Measurements from ENCODE around the gene SENP3. TPM values are rescaled to one million over a fixed set of nuclear protein-coding genes. Genes with fewer than 3 reads are reported as not detected.

The SENP3 gene
- total RNA-seq, 1 donor from 2014 or later: 55.8 TPM

DNA sequence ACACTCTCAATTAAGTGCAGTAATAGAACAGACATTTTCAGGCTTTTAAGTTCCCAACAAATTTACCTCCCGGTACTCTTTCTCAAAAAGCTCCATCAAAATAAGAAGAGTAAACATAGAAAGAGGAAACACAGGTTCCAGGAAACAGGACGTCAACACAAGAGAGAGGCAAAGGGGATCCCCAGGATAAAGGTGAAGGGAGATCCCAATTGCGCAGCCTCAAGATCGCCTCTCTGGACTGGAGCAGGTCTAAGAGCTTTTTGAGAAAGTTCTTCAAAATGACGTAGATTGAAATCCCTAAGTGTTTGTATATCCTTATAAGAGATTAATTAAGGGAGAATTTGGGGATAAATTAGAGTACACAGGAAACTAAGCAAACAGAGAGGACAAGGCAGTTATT lies 56.9 kb downstream of the SENP3 start:
- Mint-ChIP-seq H3K4me3 (no peak overlapping the region), H3K4me1 (peaks cover 7% of the 10 kb centered on the region), H3K27ac (no peak overlapping the region), H3K27me3 (no peaks in the 10 kb centered on the region), H3K9me3 (no peaks in the 10 kb centered on the region), H3K36me3 (ENCODE audit: low read depth) (no peaks in the 10 kb centered on the region)
- POLR2A ChIA-PET: interaction anchor here (1.0 kb wide), 1 partner anchor 32 kb away, joined by 3 read pairs; the partner anchor contains the start of gene ATP1B2
- CTCF ChIA-PET: no interaction called here
- TF ChIP-seq, protein P1, sequence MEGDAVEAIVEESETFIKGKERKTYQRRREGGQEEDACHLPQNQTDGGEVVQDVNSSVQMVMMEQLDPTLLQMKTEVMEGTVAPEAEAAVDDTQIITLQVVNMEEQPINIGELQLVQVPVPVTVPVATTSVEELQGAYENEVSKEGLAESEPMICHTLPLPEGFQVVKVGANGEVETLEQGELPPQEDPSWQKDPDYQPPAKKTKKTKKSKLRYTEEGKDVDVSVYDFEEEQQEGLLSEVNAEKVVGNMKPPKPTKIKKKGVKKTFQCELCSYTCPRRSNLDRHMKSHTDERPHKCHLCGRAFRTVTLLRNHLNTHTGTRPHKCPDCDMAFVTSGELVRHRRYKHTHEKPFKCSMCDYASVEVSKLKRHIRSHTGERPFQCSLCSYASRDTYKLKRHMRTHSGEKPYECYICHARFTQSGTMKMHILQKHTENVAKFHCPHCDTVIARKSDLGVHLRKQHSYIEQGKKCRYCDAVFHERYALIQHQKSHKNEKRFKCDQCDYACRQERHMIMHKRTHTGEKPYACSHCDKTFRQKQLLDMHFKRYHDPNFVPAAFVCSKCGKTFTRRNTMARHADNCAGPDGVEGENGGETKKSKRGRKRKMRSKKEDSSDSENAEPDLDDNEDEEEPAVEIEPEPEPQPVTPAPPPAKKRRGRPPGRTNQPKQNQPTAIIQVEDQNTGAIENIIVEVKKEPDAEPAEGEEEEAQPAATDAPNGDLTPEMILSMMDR (IDR thresholded peaks at IDR 0.05): no peak
- ATAC-seq (ENCODE audit: low read depth) (no peak), DNase-seq (no peak)
- intact Hi-C loops (cut with micrococcal nuclease): no loop called here

GRCh38 chr17:7620835-7621234 lies 59.1 kb downstream of the SENP3 start:
- ChIA-PET CTCF (no interaction called here), POLR2A (interaction anchor here (0.5 to 0.6 kb wide), 2 partner anchors 175 to 361 kb away, joined by 4 to 12 read pairs; no protein-coding TSS in a partner anchor)
- no peak overlapping the region for H3K27ac Mint-ChIP-seq
- no peaks in the 10 kb centered on the region for H3K36me3 Mint-ChIP-seq (ENCODE audit: low read depth)
- H3K4me1 Mint-ChIP-seq: no peaks in the 10 kb centered on the region
- H3K27me3 Mint-ChIP-seq: no peaks in the 10 kb centered on the region
- intact Hi-C loops (cut with micrococcal nuclease): no loop called here
- TF ChIP-seq, protein P1 (IDR thresholded peaks at IDR 0.05): no peak
- no peak for DNase-seq
- H3K4me3 Mint-ChIP-seq: no peak overlapping the region
- H3K9me3 Mint-ChIP-seq: no peaks in the 10 kb centered on the region
- ATAC-seq (ENCODE audit: low read depth): no peak

Other genes starting within 250 kb of the SENP3 start
- gene GPS2, start 246.6 kb upstream of the SENP3 start, total RNA-seq: 105 and 115 TPM in 2 replicates
- 52.8 and 60.1 TPM in 2 replicates for gene NEURL4, start 232.6 kb upstream of the SENP3 start, total RNA-seq
- gene ACAP1, start 225.4 kb upstream of the SENP3 start, total RNA-seq: 298 and 328 TPM in 2 replicates
- gene KCTD11, start 209.8 kb upstream of the SENP3 start, total RNA-seq: 7.2 and 7.8 TPM in 2 replicates
- gene TMEM95, start 206.8 kb upstream of the SENP3 start, total RNA-seq: not detected in 2 replicates
- 3.5 and 5.8 TPM in 2 replicates for gene TNK1, start 180.8 kb upstream of the SENP3 start, total RNA-seq
- 31.7 and 35.2 TPM in 2 replicates for gene PLSCR3, start 167.4 kb upstream of the SENP3 start, total RNA-seq
- 98.2 and 117 TPM in 2 replicates for gene TMEM256, start 157.8 kb upstream of the SENP3 start, total RNA-seq
- gene NLGN2, start 154.1 kb upstream of the SENP3 start, total RNA-seq: 0.66 and 1.1 TPM in 2 replicates
- gene SPEM1, start 141.6 kb upstream of the SENP3 start, total RNA-seq: not detected in 2 replicates
- gene SPEM2, start 136.3 kb upstream of the SENP3 start, total RNA-seq: not detected in 2 replicates
- not detected in 2 replicates for gene SPEM3, start 133.1 kb upstream of the SENP3 start, total RNA-seq
- gene TMEM102, start 126.5 kb upstream of the SENP3 start, total RNA-seq: 13.4 and 14.8 TPM in 2 replicates
- gene FGF11, start 122.4 kb upstream of the SENP3 start, total RNA-seq: 1.3 and 2.8 TPM in 2 replicates
- gene CHRNB1, start 116.9 kb upstream of the SENP3 start, total RNA-seq: 5.9 and 6.0 TPM in 2 replicates
- gene ZBTB4, start 82.3 kb upstream of the SENP3 start, total RNA-seq: 28.8 and 30.5 TPM in 2 replicates
- gene SLC35G6, start 80.5 kb upstream of the SENP3 start, total RNA-seq: not detected in 2 replicates
- 148 and 162 TPM in 2 replicates for gene POLR2A, start 77.6 kb upstream of the SENP3 start, total RNA-seq
- 25.2 and 30.7 TPM in 2 replicates for gene TNFSF12, start 12.9 kb upstream of the SENP3 start, total RNA-seq
- 14.4 and 15.3 TPM in 2 replicates for gene TNFSF13, start 3.2 kb upstream of the SENP3 start, total RNA-seq
- gene CD68, start 17.7 kb downstream of the SENP3 start, total RNA-seq: 7.2 and 7.8 TPM in 2 replicates
- 50.7 and 58.9 TPM in 2 replicates for gene MPDU1, start 21.9 kb downstream of the SENP3 start, total RNA-seq
- 0.24 and 0.64 TPM in 2 replicates for gene SOX15, start 28.2 kb downstream of the SENP3 start, total RNA-seq
- gene FXR2, start 53.0 kb downstream of the SENP3 start, total RNA-seq: 27.5 and 32.4 TPM in 2 replicates
- 44.5 and 45.0 TPM in 2 replicates for gene SAT2, start 65.9 kb downstream of the SENP3 start, total RNA-seq
- not detected in 2 replicates for gene SHBG, start 68.2 kb downstream of the SENP3 start, total RNA-seq
- gene ATP1B2, start 89.0 kb downstream of the SENP3 start, total RNA-seq: not detected in 2 replicates
- 217 and 220 TPM in 2 replicates for gene TP53, start 125.6 kb downstream of the SENP3 start, total RNA-seq
- gene WRAP53, start 126.6 kb downstream of the SENP3 start, total RNA-seq: 17.1 and 17.6 TPM in 2 replicates
- not detected in 2 replicates for gene EFNB3, start 143.3 kb downstream of the SENP3 start, total RNA-seq
- not detected in 2 replicates for gene DNAH2, start 155.8 kb downstream of the SENP3 start, total RNA-seq

Data from activated B cell treated with CpG ODN at 0.5 μM for 24 hours (primary cell).